Fibroblast of skin of left quadriceps (primary cell): ENCODE results near the gene FANCC.
A peak's percentile ranks its signal among the peaks of the same experiment; 100 is the strongest.

Experiments
- DNase-seq, 2 experiments: peaks; one replicate each; pipeline ENCODE4 v3.0.0-alpha.2; 2013; ENCODE audit warnings: low read depth in 2 of 2

Gene FANCC, protein sequence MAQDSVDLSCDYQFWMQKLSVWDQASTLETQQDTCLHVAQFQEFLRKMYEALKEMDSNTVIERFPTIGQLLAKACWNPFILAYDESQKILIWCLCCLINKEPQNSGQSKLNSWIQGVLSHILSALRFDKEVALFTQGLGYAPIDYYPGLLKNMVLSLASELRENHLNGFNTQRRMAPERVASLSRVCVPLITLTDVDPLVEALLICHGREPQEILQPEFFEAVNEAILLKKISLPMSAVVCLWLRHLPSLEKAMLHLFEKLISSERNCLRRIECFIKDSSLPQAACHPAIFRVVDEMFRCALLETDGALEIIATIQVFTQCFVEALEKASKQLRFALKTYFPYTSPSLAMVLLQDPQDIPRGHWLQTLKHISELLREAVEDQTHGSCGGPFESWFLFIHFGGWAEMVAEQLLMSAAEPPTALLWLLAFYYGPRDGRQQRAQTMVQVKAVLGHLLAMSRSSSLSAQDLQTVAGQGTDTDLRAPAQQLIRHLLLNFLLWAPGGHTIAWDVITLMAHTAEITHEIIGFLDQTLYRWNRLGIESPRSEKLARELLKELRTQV

DNA sequence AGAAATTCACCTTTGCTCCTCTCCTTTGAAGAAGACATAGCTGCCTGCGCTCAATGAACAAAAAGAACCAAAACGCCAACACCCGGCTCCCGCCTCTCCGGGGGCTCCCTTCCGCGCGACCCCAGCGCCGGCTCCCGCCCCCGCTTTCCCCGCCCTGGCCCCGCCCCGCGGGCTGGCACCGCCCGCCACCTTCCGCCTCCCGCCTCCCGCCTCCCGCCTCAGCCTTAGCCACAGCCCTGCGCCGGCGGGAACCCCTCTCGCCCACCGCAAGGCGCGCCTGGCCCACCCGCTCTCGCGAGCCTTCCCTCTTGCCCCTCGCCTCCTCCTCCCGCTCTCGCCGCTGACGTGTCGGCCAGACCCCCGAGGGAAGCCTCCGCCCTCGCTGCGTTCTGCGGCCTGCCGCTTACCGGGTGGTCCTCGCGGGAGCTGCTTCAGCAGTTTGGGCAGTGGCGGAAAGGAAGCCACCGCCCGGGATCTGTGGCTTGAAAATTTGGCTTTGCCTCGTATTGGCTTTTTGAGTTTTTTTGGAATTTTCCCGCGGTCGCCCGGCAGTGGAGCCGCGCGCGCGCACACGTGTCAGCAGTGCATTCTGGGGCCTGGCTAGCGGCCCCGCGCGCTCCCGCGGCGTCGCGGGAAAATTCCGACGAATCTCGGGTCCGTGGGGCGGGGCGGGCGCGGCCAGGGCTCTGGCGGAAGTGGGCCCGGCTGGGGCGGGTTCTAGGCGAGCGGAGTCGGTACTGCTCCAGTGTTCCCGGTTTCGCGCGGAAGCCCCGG is at the start of gene FANCC:
TSS of gene FANCC (minus strand) at position 591 of the 774 bp plus-strand sequence. CDS start 68,418 bp downstream, outside the sequence.
- peak; percentile 83 to 85 for DNase-seq

DNA sequence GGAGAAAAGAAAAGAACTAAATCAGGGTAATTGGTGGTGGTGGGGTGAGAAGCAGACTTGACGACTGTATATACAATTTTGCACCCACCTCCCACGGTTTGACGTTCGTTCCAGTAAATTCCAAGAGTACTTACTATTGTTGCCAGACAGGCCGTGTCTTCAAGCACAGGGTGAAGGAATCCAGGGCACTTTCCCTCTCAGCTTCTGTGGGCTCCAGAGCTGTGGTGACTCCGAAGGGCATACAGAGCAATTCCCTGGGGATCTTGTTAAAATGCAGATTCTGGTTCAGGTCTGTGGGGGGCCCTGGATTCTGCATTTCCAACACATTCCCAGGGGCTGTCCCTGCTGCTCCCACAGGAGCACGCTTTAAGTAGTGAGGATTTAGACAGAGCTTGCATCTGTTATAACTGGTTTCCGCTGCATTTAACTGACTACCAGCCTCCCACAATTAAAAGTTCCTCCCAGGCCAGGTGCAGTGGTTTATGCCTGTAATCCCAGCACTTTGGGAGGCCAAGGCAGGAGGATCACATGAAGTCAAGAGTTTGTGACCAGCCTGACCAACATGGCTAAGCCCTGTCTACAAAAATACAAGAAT is 49.3 kb upstream of the FANCC start:
- no peak for DNase-seq

DNA sequence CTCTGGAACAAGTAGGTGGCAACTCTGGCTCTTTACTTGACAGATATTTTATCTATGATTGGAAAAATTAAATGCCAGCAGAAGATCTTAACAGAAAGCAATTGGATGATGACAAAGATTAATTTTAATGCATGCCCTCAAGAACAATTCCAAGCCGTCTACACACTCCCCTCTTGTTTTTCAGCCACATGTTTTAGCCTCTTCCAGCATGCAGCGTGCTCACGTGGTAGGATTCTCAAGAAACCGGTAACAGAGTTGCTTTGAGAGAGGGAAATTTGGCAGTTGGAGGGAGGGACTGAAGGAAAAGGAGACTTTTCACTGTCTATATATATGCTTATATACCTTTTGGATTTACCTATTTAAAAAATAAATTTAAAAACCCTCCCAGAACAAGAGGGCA is 48.3 kb upstream of the FANCC start:
- no peak for DNase-seq

DNA sequence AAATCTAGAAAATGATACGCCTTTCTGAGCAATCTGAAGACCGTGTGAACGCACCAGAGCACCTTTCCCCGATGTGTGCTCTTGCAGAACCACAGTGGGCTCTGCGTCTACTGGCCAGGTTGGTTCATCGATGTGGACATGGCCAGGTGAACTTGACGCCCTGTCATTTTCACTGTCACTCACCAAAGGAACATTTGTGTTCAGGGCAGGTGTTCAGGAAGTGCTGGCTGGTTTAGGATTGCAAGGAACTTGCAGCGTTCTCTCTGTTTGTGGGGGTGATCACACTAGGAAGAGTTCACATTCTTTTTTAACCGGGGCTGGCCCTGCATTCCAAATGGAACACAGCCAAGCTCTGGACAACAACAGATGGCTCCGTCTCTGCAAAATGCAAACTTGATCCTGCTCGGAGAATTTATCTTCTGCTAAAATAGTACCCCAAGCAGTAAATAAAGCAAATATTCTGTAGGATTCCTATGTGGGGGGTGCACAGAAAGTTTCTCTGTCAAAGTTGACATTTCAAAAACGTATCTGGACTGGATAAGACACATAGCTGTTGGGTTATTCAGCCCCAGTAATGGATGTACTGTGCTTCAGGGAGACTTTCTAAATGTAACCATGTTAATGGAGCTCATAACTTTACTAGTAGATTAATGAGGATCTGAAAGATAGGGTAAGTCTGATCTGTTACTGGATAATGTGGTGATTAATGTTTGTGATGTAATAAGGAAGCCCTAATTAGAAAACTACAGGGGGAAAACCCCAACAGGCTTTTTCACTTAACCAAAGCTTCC is 45.7 kb upstream of the FANCC start:
- DNase-seq, result peak; percentile 61 to 68

DNA sequence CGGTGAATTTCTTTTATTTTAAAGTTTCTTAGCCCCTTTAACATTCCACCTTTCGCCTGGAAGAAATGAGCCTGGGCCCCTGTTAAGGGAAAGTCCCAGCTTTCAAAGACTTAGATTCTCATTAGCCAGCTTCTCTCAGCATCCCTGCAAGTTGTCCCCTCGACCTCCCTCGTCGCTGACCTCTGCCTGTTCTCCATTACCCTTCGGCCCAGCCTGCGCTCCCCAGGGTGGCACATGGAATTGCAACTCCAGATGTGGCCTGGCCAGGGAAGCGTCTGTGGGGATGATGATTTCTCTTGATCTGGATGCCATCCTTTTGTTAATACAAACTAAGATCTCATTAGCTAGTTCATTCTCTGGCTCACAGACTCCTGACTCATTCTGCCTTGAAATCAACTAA is 43.4 kb upstream of the FANCC start:
- DNase-seq, result no peak

DNA sequence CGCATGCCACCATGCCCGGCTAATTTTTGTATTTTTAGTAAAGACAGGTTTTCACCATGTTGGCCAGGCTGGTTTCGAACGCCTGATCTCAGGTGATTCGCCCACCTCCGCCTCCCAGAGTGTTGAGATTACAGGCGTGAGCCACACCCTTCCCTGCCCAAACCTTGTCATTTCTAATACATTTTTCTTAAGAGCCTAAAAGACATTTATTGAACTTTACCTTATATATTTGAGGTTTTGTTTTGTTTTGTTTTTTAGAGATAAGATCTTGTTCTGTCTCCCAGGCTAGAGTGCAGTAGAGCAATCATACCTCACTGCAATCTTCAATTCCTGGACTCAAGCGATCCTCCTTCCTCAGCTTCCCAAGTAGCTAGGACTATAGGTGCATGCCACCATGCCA is 39.8 kb upstream of the FANCC start:
- no peak for DNase-seq

DNA sequence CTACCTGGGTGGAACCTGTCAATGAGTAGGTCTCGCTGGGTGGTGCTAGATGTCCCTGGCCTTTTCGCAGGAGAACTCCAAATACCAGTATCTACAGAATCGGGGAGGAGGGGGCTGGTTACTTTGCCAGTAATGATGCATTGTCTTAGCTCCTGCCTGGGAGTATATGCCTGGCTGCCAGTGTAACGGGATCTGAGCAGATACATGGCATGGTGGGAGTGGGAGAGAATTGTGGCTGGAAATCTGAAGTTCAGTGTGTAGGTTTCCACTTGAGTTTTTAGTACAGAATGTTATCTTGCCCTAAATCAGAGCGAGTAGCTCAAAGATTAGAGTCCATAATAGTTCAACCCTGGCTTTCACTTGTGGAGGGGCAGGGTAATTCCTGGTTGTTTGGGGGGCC is 38.0 kb upstream of the FANCC start:
- DNase-seq, result no peak

DNA sequence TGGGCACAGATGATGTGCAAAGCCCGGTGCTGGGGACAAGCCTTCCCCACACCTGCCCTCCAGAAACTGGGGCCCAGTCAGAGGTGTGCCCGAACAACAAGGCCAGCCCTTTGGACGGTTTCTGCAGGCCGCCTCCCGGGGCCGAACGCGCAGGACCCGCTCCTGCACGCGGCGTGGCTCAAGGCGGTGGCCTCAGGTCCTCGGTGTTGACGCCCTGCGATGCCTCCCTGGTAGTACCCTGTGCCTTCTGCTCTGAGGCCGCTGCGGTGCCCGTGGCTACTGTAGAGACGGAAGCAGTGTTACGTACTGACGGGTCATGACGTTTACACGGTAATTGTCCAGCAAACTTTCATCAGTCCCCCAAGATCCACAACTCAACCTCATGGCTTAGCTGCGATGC is 33.5 kb upstream of the FANCC start:
- no peak for DNase-seq

DNA sequence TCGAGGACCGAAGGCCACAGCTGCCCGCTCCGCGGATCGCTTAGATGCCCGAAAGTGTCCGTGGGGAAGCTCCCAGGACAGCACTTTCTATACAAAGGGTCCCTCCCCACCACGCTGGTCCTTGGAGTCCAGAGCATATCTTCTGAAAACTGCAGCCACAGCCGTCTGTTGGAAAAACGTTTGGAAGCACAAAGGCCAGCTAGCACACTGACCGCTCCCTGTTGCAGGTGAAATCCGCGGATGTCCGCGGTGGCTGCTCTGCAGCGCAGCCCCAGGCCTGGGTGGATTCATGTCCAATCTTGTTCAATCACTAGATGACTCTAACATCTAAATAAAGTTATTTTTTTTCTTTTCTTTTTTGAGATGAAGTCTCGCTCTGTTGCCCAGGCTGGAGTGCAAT is 32.8 kb upstream of the FANCC start:
- no peak for DNase-seq

DNA sequence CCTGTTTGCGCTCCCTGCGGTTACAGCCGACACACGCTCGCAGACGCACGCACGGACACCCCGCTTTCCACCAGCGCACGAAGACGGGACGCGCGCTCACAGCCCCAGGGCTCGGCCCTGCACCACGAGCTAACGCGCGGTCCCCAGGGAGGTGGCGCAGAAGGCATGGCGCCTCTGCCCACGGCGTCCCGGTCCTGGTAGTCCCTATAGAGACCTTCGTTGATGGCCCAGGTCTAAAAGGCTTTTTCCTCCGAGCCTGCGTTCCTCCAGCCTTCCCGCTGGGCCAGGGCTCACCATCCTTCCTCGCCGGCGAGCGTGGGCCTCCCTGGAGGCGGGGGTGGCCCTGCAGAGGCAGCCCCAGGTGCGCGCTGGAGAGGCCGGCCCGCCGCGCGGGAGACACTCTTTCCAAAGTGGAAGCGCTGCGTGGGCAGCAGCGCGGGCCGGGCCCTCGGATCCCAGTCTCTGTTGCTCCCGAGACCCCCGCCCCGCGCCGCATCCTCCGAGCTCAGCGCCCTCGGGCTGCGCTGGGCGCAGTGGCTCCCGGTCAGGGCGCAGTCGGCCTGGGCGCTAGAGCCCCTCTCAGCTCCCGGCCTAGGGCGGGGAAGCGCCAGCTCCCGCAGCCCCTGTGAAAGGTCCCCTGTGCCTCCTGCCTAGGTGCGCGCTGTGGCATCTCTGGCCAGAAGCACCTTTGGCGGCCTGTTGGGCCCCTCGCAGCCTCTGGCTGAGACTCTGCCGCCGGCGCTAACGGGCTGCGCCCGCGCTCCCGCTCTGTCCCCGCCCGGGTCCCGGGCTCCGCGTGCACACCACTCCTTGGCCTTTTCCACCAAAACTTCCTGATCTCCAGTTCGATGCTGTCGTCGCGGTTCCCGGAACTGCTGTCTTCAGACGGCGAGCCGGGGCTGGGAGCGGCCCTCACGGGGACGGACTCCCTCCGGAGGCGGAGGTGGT is 31.9 kb upstream of the FANCC start:
- no peak for DNase-seq

DNA sequence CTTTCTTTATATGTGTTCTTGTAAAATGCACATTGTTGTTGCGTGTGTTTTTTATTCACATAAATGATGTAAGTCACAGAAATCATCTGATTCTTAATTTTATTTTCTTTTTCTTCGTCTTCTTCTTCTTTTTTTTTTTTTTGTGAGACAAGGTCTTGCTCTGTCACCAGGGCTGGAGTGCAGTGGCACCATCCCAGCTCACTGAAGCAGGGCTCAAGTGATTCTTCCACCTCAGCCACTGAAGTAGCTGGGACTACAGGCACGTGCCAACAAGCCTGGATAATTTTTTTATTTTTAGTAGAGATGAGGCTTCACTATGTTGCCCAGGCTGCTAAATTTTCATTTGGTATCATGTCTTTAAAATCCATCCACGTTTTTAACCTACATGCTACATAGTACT is 28.5 kb upstream of the FANCC start:
- no peak for DNase-seq

DNA sequence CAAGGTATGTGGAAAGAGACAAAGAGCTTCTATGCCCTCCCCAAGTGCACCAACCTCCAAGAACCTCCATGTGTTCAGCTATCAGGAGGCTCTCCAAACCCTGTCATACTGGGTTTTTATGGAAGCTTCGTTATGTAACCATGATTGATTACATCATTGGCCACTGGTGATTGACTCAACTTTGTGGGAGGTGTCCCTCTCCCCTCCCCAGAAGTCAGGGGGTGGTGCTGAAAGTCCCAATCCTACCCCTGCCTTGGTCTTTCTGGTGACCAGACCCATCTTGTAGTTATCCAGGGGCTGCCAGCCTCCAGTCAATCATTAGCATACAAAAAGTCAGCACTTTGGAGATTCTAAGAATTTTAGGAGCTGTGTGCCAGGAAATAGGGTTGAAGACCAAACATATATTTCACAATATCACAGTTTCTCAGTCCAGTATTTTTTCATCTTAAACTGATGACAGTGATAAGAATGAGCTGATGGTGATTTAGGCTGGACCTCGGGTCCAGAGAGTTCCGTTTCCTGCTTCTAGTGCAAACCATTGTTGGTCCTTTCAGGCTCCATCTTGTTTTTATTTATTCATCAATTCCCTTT is 27.3 kb upstream of the FANCC start:
- DNase-seq, result no peak

DNA sequence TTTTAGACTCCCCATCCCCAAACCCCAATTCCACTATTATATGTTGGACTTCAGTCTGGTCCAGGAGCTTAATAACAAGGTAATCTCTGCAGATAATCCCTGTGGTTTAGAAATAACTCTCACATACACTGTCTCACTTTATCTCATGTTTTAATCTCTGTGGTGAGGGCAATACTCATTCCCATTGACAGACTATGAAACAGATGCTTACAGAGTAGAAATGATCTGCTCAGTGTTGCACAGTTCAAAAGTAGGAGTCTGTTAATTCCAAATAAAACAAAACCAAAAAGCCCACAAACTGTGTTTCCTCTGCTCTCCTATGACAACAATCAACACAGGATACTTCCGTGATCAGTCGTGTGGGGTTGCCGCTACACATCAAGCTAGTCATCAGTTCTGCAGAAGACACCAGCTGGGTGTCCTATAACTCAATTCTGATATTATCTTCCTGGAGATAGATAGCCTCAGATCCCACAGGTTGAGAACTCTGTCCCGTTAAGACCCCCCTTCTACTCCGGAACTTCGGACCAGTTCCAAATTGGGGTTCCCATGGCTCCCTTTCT is 26.3 kb upstream of the FANCC start:
- no peak for DNase-seq

DNA sequence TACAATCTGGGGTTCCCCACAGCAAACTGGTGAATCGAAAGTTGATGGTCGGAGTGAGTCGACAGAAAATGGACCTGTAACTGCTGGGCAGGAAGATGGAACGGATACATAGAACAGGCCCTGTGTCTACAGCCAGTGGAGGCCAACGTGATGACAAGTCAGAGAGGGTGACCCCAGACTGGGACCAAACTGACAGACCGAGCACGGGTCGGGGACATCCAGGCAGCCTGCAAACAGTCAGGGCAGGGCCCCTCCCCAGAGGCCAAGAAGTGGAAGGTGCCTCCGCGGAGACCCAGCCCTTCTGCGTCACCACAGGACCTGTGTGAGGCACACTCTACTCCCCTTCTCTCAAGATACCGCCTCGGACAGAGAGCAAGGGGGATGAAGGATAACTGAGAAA is 25.1 kb upstream of the FANCC start:
- DNase-seq, result no peak

DNA sequence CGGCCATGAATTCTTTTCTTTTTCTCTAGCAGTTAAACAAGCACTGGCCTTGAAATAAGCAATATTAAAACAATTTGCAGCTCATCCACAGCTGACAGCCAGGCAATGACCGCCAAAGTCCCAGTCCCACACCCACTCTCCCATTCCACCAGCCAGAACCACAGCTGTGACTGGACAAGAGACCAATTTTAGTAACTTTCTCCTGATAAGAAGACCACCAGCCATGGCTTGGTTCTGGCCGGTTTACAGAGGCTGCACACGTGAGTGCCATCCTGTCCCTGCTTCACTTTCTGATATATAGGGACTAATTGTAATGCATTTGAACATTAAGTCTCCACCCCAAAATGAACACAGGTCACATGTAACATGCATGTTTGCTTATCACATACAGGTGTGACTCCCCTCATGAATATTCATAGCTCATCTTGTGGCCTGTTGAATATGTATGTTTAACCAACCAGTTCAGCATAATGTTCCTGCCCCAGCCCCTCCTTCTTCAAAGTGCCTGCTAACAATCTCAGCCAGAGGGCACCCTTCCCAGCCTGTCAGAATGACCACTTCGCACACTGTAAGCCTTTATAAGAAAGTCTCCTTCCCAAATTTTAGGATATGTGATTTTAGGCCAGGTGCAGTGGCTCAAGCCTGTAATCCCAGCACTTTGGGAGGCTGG is 23.9 kb upstream of the FANCC start:
- DNase-seq, result no peak

DNA sequence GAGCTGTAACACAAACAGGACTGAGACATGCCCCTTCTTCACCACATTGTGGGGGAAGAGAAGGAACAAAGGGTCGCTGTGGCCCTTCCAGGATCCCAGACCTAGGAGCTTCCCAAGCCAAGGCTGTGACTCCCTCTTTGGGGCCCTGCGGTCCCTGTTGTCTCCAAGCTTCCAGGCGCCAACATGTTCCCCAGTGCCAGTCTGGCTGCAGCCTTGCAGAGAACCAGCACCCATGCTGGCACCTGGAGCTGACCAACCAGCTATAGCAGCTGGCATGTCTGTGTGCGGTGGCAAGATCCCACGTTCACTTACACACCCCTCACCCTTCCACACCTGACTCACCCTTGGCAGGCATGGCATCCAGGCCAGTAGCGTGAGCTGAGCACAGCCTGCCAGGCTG is 20.7 kb upstream of the FANCC start:
- no peak for DNase-seq

DNA sequence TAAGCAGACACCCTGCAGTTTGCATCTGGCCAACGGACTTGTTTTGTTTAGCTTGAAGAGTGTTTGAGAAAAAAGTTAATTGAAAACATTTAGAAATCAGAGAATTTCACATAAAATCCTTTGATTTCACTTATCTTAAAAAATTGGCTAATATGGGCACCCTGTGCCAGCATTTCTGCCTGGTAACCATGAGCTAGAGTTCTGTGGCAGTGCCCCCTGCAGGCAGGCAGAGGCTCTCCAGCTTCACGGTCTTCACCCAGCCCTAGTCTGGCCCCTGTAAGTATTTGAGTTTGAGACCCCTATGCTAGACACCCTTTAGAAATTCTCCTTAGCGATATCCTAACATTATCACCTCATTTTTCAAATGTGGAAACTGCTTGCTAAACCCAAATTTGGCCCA is 18.8 kb upstream of the FANCC start:
- DNase-seq, result no peak

DNA sequence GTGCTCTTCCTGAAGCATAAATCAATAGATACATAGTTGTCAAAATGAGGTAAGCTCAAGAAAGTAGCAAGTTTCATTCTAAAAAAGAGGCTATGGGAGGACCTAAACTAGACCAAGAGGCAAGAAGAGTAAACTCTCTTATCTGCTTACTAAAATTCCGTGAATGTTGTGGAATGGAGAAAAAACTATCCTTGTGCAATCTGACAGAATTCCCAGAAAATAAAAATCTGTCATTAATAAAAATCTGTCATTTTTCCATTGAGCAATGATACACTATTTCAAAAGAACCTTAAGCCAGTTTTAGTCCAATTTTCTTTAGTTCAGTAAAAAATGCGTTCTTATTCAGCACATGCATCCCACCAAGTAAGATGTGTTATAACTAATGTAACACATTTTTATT is 15.9 kb upstream of the FANCC start:
- peak in 1 of 2 experiments; percentile 21 for DNase-seq

DNA sequence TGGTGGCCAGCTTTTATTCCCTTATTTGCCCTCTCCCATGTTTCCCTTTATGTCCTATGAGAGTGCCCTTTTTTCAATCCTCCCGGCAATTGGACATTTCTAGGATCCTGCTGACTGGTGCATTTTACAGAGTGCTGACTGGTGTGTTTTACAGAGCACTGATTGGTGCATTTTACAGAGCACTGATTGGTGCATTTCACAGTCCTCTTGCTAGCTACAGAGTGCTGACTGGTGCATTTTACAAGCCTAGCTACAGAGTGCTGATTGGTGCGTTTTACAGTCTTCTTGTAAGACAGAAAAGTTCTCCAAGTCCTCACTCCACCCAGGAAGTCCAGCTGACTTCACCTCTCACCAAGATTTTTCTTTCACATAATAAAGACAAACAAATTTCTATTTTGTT is 15.4 kb upstream of the FANCC start:
- DNase-seq, result no peak
